ENCODE results near the gene NUSAP1. TPM values are rescaled to one million over a fixed set of nuclear protein-coding genes. Genes with fewer than 3 reads are reported as not detected.

NUSAP1 gene
- total RNA-seq, 2 donors from 2014 or later, result 118 to 185 TPM

GRCh38 chr15:41347236-41347635, 14.6 kb downstream of the NUSAP1 start:
- H3K9me3 ChIP-seq (ENCODE audit: control insufficient read depth, low read length), result no peaks in the 10 kb centered on the region

GRCh38 chr15:41350057-41350717, 17.5 kb downstream of the NUSAP1 start:
- H3K36me3 Mint-ChIP-seq (ENCODE audit: low read depth), result peaks cover 74% of the 10 kb centered on the region
- Histone ChIP-seq H3K9me3 (ENCODE audit: control insufficient read depth, low read length) (no peaks in the 10 kb centered on the region), H3K27me3 (ENCODE audit: control insufficient read depth, insufficient read depth, low read length, poor library complexity, severe bottlenecking) (no peaks in the 10 kb centered on the region), H3K36me3 (ENCODE audit: control insufficient read depth, insufficient read depth, low read length) (peaks cover 78% of the 10 kb centered on the region), H3K4me3 (ENCODE audit: low read length) (no peak overlapping the region), H3K4me1 (ENCODE audit: control insufficient read depth, insufficient read depth, low read length) (no peaks in the 10 kb centered on the region), H3K27ac (ENCODE audit: low read depth, low read length) (no peak overlapping the region), H3K9ac (ENCODE audit: extremely low read depth, low read length, poor library complexity, severe bottlenecking) (no peak overlapping the region)
- no peaks in the 10 kb centered on the region for H3K4me1 Mint-ChIP-seq
- H3K4me3 Mint-ChIP-seq, result no peak overlapping the region
- 94 to 96% methylated on average over 8 to 10 of the region's 10 CpGs for WGBS, 2 experiments (ENCODE audit: insufficient coverage in 1 of 2, insufficient read length in 1 of 2)
- no peaks in the 10 kb centered on the region for H3K27me3 Mint-ChIP-seq (ENCODE audit: insufficient read depth)
- TF ChIP-seq, protein P1, sequence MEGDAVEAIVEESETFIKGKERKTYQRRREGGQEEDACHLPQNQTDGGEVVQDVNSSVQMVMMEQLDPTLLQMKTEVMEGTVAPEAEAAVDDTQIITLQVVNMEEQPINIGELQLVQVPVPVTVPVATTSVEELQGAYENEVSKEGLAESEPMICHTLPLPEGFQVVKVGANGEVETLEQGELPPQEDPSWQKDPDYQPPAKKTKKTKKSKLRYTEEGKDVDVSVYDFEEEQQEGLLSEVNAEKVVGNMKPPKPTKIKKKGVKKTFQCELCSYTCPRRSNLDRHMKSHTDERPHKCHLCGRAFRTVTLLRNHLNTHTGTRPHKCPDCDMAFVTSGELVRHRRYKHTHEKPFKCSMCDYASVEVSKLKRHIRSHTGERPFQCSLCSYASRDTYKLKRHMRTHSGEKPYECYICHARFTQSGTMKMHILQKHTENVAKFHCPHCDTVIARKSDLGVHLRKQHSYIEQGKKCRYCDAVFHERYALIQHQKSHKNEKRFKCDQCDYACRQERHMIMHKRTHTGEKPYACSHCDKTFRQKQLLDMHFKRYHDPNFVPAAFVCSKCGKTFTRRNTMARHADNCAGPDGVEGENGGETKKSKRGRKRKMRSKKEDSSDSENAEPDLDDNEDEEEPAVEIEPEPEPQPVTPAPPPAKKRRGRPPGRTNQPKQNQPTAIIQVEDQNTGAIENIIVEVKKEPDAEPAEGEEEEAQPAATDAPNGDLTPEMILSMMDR (conservative IDR thresholded peaks at IDR 0.05), result no peak
- H3K27ac Mint-ChIP-seq, result no peak overlapping the region
- no peaks in the 10 kb centered on the region for H3K9me3 Mint-ChIP-seq
- no peak for DNase-seq

More at GRCh38 chr15:41347236-41347635, 14.6 kb downstream of the NUSAP1 start:
- Mint-ChIP-seq H3K27me3 (ENCODE audit: insufficient read depth) (no peaks in the 10 kb centered on the region), H3K4me3 (no peak overlapping the region), H3K36me3 (ENCODE audit: low read depth) (peaks cover 81% of the 10 kb centered on the region), H3K9me3 (no peaks in the 10 kb centered on the region), H3K4me1 (no peaks in the 10 kb centered on the region), H3K27ac (no peak overlapping the region)
- H3K4me1 ChIP-seq (ENCODE audit: control insufficient read depth, insufficient read depth, low read length), result no peaks in the 10 kb centered on the region
- WGBS, 2 experiments (ENCODE audit: insufficient coverage in 1 of 2, insufficient read length in 1 of 2), result 99 to 100% methylated on average over 2 to 5 of the region's 5 CpGs
- H3K27ac ChIP-seq (ENCODE audit: low read depth, low read length), result no peak overlapping the region
- DNase-seq, result no peak
- no peaks in the 10 kb centered on the region for H3K27me3 ChIP-seq (ENCODE audit: control insufficient read depth, insufficient read depth, low read length, poor library complexity, severe bottlenecking)
- peaks cover 83% of the 10 kb centered on the region for H3K36me3 ChIP-seq (ENCODE audit: control insufficient read depth, insufficient read depth, low read length)
- H3K9ac ChIP-seq (ENCODE audit: extremely low read depth, low read length, poor library complexity, severe bottlenecking), result no peak overlapping the region
- no peak overlapping the region for H3K4me3 ChIP-seq (ENCODE audit: low read length)
- TF ChIP-seq, protein P1 (conservative IDR thresholded peaks at IDR 0.05), result no peak

DNA sequence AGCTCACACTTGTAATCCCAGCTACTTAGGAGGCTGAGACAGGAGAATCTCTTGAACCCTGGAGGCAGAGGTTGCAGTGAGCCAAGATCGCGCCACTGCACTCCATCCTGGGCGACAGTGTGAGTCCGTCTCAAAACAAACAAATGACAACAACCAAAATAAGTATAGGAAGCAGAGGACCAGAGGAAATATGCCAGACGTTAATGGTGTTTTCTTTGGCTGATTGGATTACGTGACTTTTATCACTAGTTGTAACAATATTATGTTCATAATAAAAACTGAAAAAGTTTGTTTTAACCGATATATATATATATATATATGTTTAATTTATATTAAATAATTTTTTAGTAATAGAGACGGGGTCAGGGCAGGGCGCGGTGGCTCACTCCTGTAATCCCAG, 21.7 kb downstream of the NUSAP1 start:
- Mint-ChIP-seq H3K36me3 (ENCODE audit: low read depth) (peaks cover 78% of the 10 kb centered on the region), H3K4me1 (no peaks in the 10 kb centered on the region), H3K27me3 (ENCODE audit: insufficient read depth) (no peaks in the 10 kb centered on the region), H3K9me3 (no peaks in the 10 kb centered on the region), H3K27ac (no peak overlapping the region), H3K4me3 (no peak overlapping the region)
- H3K9me3 ChIP-seq (ENCODE audit: control insufficient read depth, low read length), result no peaks in the 10 kb centered on the region
- no peak for DNase-seq
- no peak overlapping the region for H3K27ac ChIP-seq (ENCODE audit: low read depth, low read length)
- 95 to 98% methylated on average over 6 to 7 of the region's 10 CpGs for WGBS, 2 experiments (ENCODE audit: insufficient coverage in 1 of 2, insufficient read length in 1 of 2)
- no peak overlapping the region for H3K9ac ChIP-seq (ENCODE audit: extremely low read depth, low read length, poor library complexity, severe bottlenecking)
- no peaks in the 10 kb centered on the region for H3K4me1 ChIP-seq (ENCODE audit: control insufficient read depth, insufficient read depth, low read length)
- H3K36me3 ChIP-seq (ENCODE audit: control insufficient read depth, insufficient read depth, low read length), result peaks cover 85% of the 10 kb centered on the region
- TF ChIP-seq, protein P1 (conservative IDR thresholded peaks at IDR 0.05), result no peak
- no peaks in the 10 kb centered on the region for H3K27me3 ChIP-seq (ENCODE audit: control insufficient read depth, insufficient read depth, low read length, poor library complexity, severe bottlenecking)
- H3K4me3 ChIP-seq (ENCODE audit: low read length), result no peak overlapping the region

Data from endodermal cell (in vitro differentiated cells).